IMR-90 (cell line): Measurements from ENCODE around the gene RPS6KA4. TPM values are rescaled to one million over a fixed set of nuclear protein-coding genes. Genes with fewer than 3 reads are reported as not detected.

Experiments
- ATAC-seq: fragments of 200-7000 bp; cut with Tn5 transposase; 2 replicates; pipeline ENCODE4 v1.9.1; 2020; ENCODE audit warnings: low read depth, mild to moderate bottlenecking, moderate library complexity
- BruUV-seq: library from RNA; stranded (reverse); fragments of 400-500 nt; replicated peaks from 2 replicates; lab custom pipeline; 2021; lab: Mats Ljungman, UMichigan
- CTCF ChIA-PET: fragments of 300-600 bp; formaldehyde crosslinking; extraction: SDS; loops from one replicate; lab custom pipeline; 2021; ENCODE audit warnings: antibody characterized with exemption; lab: Yijun Ruan, JAX
- POLR2A ChIA-PET: fragments of 300-600 bp; sonication (Branson Sonifier 250); formaldehyde crosslinking; loops from one replicate; lab custom pipeline; 2022; ENCODE audit warnings: antibody characterized with exemption; ENCODE audit not compliant: unreplicated experiment; lab: Charles Lee
- DNase-seq: peaks from one replicate; pipeline ENCODE4 v3.0.0; 2013
- H2AFZ ChIP-seq: replicated peaks from 2 replicates; pipeline ENCODE3; 2013; ENCODE audit warnings: low read length, mild to moderate bottlenecking; ENCODE audit not compliant: poor library complexity
- H2AK5ac ChIP-seq: 2 replicates; pipeline ENCODE4 v1.6.1; 2013; ENCODE audit warnings: low read depth, low read length, inconsistent platforms
- H2AK9ac ChIP-seq: replicated peaks from 2 replicates; pipeline ENCODE3; 2013; ENCODE audit warnings: mild to moderate bottlenecking, low read depth, low read length, moderate library complexity; ENCODE audit not compliant: poor library complexity
- H2BK120ac ChIP-seq: 2 replicates; pipeline ENCODE4 v1.6.1; 2013; ENCODE audit warnings: low read depth, low read length, inconsistent platforms
- H2BK15ac ChIP-seq: 3 replicates; pipeline ENCODE4 v1.6.1; 2013; ENCODE audit warnings: low read depth, low read length, inconsistent platforms
- H2BK20ac ChIP-seq: 2 replicates; pipeline ENCODE4 v1.6.1; 2013; ENCODE audit warnings: low read depth, mild to moderate bottlenecking, inconsistent platforms, low read length, moderate library complexity
- H2BK5ac ChIP-seq: 2 replicates; pipeline ENCODE4 v1.6.1; 2013; ENCODE audit warnings: mild to moderate bottlenecking, low read depth, low read length, inconsistent platforms; ENCODE audit not compliant: poor library complexity, severe bottlenecking
- H3K14ac ChIP-seq: replicated peaks from 2 replicates; pipeline ENCODE4 v1.6.1; 2013; ENCODE audit warnings: low read depth, low read length, inconsistent platforms
- H3K18ac ChIP-seq: 2 replicates; pipeline ENCODE4 v1.6.1; 2013; ENCODE audit warnings: low read depth, low read length, control low read depth
- H3K23ac ChIP-seq: 2 replicates; pipeline ENCODE4 v1.6.1; 2013; ENCODE audit warnings: low read depth, low read length, inconsistent platforms
- H3K27ac ChIP-seq: 2 replicates; pipeline ENCODE4 v1.5.1; 2013; ENCODE audit warnings: mild to moderate bottlenecking, control low read depth, low read length; ENCODE audit not compliant: insufficient read depth
- H3K27me3 ChIP-seq: 2 replicates; pipeline ENCODE4 v1.6.1; 2013; ENCODE audit warnings: low read length; ENCODE audit not compliant: control insufficient read depth, insufficient read depth
- H3K36me3 ChIP-seq: 2 replicates; pipeline ENCODE4 v1.6.1; 2013; ENCODE audit warnings: low read length, mixed read lengths; ENCODE audit not compliant: control insufficient read depth, insufficient read depth
- H3K4ac ChIP-seq: 2 replicates; pipeline ENCODE4 v1.6.1; 2013; ENCODE audit warnings: low read depth, low read length, inconsistent platforms
- H3K4me1 ChIP-seq: 2 replicates; pipeline ENCODE4 v1.6.1; 2013; ENCODE audit warnings: low read length, mixed read lengths; ENCODE audit not compliant: control insufficient read depth, insufficient read depth
- H3K4me2 ChIP-seq: 2 replicates; pipeline ENCODE4 v1.6.1; 2013; ENCODE audit warnings: low read depth, mild to moderate bottlenecking, control low read depth, low read length, moderate library complexity
- H3K4me3 ChIP-seq: 2 replicates; pipeline ENCODE4 v1.5.1; 2013; ENCODE audit warnings: low read depth, mild to moderate bottlenecking, control low read depth, low read length, moderate library complexity; ENCODE audit not compliant: insufficient read depth
- H3K56ac ChIP-seq: 2 replicates; pipeline ENCODE4 v1.6.1; 2013; ENCODE audit warnings: low read length, inconsistent platforms; ENCODE audit not compliant: insufficient read depth; ENCODE audit errors: extremely low read depth
- H3K79me1 ChIP-seq, 2 experiments: 2 replicates each; pipeline ENCODE4 v1.6.1; 2013; ENCODE audit warnings: low read length in 2 of 2, inconsistent platforms in 1 of 2, low read depth in 1 of 2
- H3K9ac ChIP-seq: 2 replicates; pipeline ENCODE4 v1.6.1; 2013; ENCODE audit warnings: low read depth, low read length, control low read depth
- H3K9me1 ChIP-seq: 2 replicates; pipeline ENCODE4 v1.6.1; 2013; ENCODE audit warnings: low read length, inconsistent platforms; ENCODE audit not compliant: insufficient read depth
- H3K9me3 ChIP-seq: 2 replicates; pipeline ENCODE4 v1.6.1; 2013; ENCODE audit warnings: low read length; ENCODE audit not compliant: control insufficient read depth, insufficient read depth
- H4K20me1 ChIP-seq: 2 replicates; pipeline ENCODE4 v1.6.1; 2013; ENCODE audit warnings: low read length, inconsistent platforms; ENCODE audit not compliant: insufficient read depth
- H4K5ac ChIP-seq: 2 replicates; pipeline ENCODE4 v1.6.1; 2013; ENCODE audit warnings: mild to moderate bottlenecking, low read depth, low read length, control low read depth
- H4K8ac ChIP-seq, 2 experiments: 2 replicates each; pipeline ENCODE4 v1.6.1; 2013; ENCODE audit warnings: low read depth in 2 of 2, low read length in 2 of 2, control low read depth in 1 of 2, inconsistent platforms in 1 of 2
- H4K91ac ChIP-seq: 2 replicates; pipeline ENCODE4 v1.6.1; 2013; ENCODE audit warnings: low read depth, low read length, inconsistent platforms; ENCODE audit not compliant: insufficient read depth
- CEBPB ChIP-seq: IDR thresholded peaks from 2 replicates; pipeline ENCODE4 v1.6.1; 2012; ENCODE audit warnings: low read depth, low read length, improper control_type of control experiment
- CTCF ChIP-seq: conservative IDR thresholded peaks from 2 replicates; pipeline ENCODE4 v1.5.1; 2012; ENCODE audit warnings: mild to moderate bottlenecking, low read depth, low read length, improper control_type of control experiment
- MAFK ChIP-seq: IDR thresholded peaks from 2 replicates; pipeline ENCODE4 v1.6.1; 2012; ENCODE audit warnings: low read depth, low read length, improper control_type of control experiment
- MAZ ChIP-seq: IDR thresholded peaks from 2 replicates; pipeline ENCODE4 v1.6.1; 2012; ENCODE audit warnings: low read depth, mild to moderate bottlenecking, low read length, improper control_type of control experiment, moderate library complexity, borderline replicate concordance
- NFE2L2 ChIP-seq: fragments of 150-350 bp; IDR thresholded peaks from 2 replicates; pipeline ENCODE4 v1.6.1; 2016; ENCODE audit warnings: low read depth, mild to moderate bottlenecking, low read length
- POLR2A ChIP-seq: IDR thresholded peaks from 2 replicates; pipeline ENCODE4 v1.6.1; 2012; ENCODE audit warnings: mild to moderate bottlenecking, low read depth, low read length
- RAD21 ChIP-seq: IDR thresholded peaks from 2 replicates; pipeline ENCODE4 v1.6.1; 2012; ENCODE audit warnings: low read length, improper control_type of control experiment
- RCOR1 ChIP-seq: IDR thresholded peaks from 2 replicates; pipeline ENCODE4 v1.6.1; 2012; ENCODE audit warnings: mild to moderate bottlenecking, low read length, improper control_type of control experiment; ENCODE audit not compliant: insufficient replicate concordance
- RFX5 ChIP-seq: IDR thresholded peaks from 2 replicates; pipeline ENCODE4 v1.8.0; 2012; ENCODE audit warnings: low read depth, mild to moderate bottlenecking, low read length, moderate library complexity
- SMC3 ChIP-seq: fragments of 150-350 bp; IDR thresholded peaks from 2 replicates; pipeline ENCODE4 v1.6.1; 2016; ENCODE audit warnings: low read depth, mild to moderate bottlenecking, antibody characterized with exemption, low read length, moderate library complexity
- WGBS, 2 experiments: methylation state at CpG; one replicate each; pipeline versions ENCODE4 v1.1.5 to v1.1.7; 2013; ENCODE audit warnings: missing lambda C conversion rate in 2 of 2; ENCODE audit not compliant: insufficient read length in 1 of 2; ENCODE audit errors: extremely low coverage in 2 of 2; 5-methylcytosine and 5-hydroxymethylcytosine counted together
- dilution Hi-C: fragments of 300-500 bp; cut with HindIII; formaldehyde crosslinking; loops from one replicate; pipeline ENCODE4 v1.14.3; 2018; ENCODE audit warnings: low sequenced_read_pairs; ENCODE audit not compliant: unreplicated experiment
- in situ Hi-C: fragments of 300-500 bp; cut with MboI; formaldehyde crosslinking; loops from 3 replicates; pipeline ENCODE4 v1.14.3; 2019; ENCODE audit warnings: low sequenced_read_pairs, inconsistent platforms, mixed read lengths
- intact Hi-C: fragments of 100-400 bp; cut with micrococcal nuclease; formaldehyde crosslinking; loops from 2 replicates; pipeline ENCODE4 v1.10.0; 2022
- polyA plus RNA-seq, 3 experiments: library from polyadenylated mRNA; depleted of rRNA; stranded (reverse); fragments of >200 nt; gene quantifications; 2 replicates each; pipeline ENCODE4 v1.2.3, GENCODE V29; 2012; ENCODE audit warnings: low replicate concordance in 1 of 3
- total RNA-seq: library from RNA; depleted of rRNA; stranded (reverse); fragments of >200 nt; gene quantifications from 2 replicates; pipeline ENCODE4 v1.2.3, GENCODE V29; 2012

RPS6KA4 gene
- total and polyA plus RNA-seq, 2 of the 4 experiments (the other 2 are of a cell fraction) = 38.8 to 52.9 TPM

- H4K8ac ChIP-seq = no peak overlapping the region
- intact Hi-C loops = no loop called here
Observed at GRCh38 chr11:64349025-64349387, 10.0 kb upstream of the RPS6KA4 start.

More at GRCh38 chr11:64349025-64349387, 10.0 kb upstream of the RPS6KA4 start:
- Histone ChIP-seq H2BK120ac (no peak overlapping the region), H3K14ac (no peak overlapping the region), H3K36me3 (no peaks in the 10 kb centered on the region), H3K27me3 (peaks cover 2% of the 10 kb centered on the region; the same call in 1 of the 2 replicates), H4K91ac (no peak overlapping the region), H2BK15ac (no peak overlapping the region), H3K9me3 (no peaks in the 10 kb centered on the region), H3K4me3 (no peak overlapping the region), H3K18ac (no peak overlapping the region), H3K9me1 (no peaks in the 10 kb centered on the region), H4K5ac (no peak overlapping the region), H4K20me1 (no peaks in the 10 kb centered on the region), H2AK5ac (no peak overlapping the region), H2AFZ (no peak overlapping the region), H3K4me2 (no peak overlapping the region), H3K79me1 (no peaks in the 10 kb centered on the region), H3K4ac (no peak overlapping the region), H2AK9ac (no peak overlapping the region), H3K27ac (no peak overlapping the region), H3K23ac (no peak overlapping the region), H3K56ac (no peak overlapping the region), H2BK5ac (no peak overlapping the region), H3K9ac (no peak overlapping the region), H2BK20ac (no peak overlapping the region), H3K4me1 (no peaks in the 10 kb centered on the region)
- WGBS, 2 experiments = 83% methylated on average over 3 of the region's 7 CpGs; no CpG with 5 or more reads in 1 of the 2 experiments
- in situ Hi-C loops = no loop called here
- BruUV-seq = no TSS peak
- CTCF ChIA-PET = no interaction called here
- TF ChIP-seq CEBPB (no peak), RAD21 (no peak), MAFK (no peak), RCOR1 (no peak), CTCF (no peak), RFX5 (no peak), MAZ (no peak), NFE2L2 (no peak), POLR2A (no peak), SMC3 (no peak)
- POLR2A ChIA-PET = no interaction called here
- dilution Hi-C loops = no loop called here
- DNase-seq = no peak
- no peak for ATAC-seq
